Mesendoderm (in vitro differentiated cells): ENCODE results near the gene HOXB5.

Source experiments
- DNase-seq: peaks from one replicate; pipeline ENCODE4 v3.0.0; 2013
- H2AK5ac ChIP-seq: 2 replicates; pipeline ENCODE4 v1.6.1; 2013; ENCODE audit warnings: low read length, inconsistent platforms
- H2BK120ac ChIP-seq: 2 replicates; pipeline ENCODE4 v1.6.1; 2013; ENCODE audit warnings: low read depth, mild to moderate bottlenecking, low read length, moderate library complexity, mixed read lengths
- H2BK15ac ChIP-seq: replicated peaks from 2 replicates; pipeline ENCODE4 v1.6.1; 2013; ENCODE audit warnings: low read depth, mild to moderate bottlenecking, moderate library complexity
- H2BK5ac ChIP-seq: 2 replicates; pipeline ENCODE4 v1.6.1; 2013; ENCODE audit warnings: low read length, inconsistent platforms
- H3K18ac ChIP-seq: 2 replicates; pipeline ENCODE4 v1.6.1; 2013; ENCODE audit warnings: mild to moderate bottlenecking, low read length, mixed read lengths
- H3K23ac ChIP-seq: one replicate; pipeline ENCODE4 v1.6.1; 2013; ENCODE audit warnings: low read length
- H3K27ac ChIP-seq: 2 replicates; pipeline ENCODE4 v1.5.1; 2013; ENCODE audit warnings: low read depth, mild to moderate bottlenecking, inconsistent platforms, low read length, moderate library complexity
- H3K27me3 ChIP-seq: 2 replicates; pipeline ENCODE4 v1.6.1; 2013; ENCODE audit warnings: low read length, control low read depth, mild to moderate bottlenecking, inconsistent platforms; ENCODE audit not compliant: insufficient read depth, poor library complexity
- H3K36me3 ChIP-seq: 2 replicates; pipeline ENCODE4 v1.6.1; 2013; ENCODE audit warnings: low read length, inconsistent platforms; ENCODE audit not compliant: control insufficient read depth, insufficient read depth
- H3K4ac ChIP-seq: one replicate; pipeline ENCODE4 v1.6.1; 2013; ENCODE audit warnings: low read depth, mild to moderate bottlenecking, low read length, moderate library complexity
- H3K4me1 ChIP-seq: 2 replicates; pipeline ENCODE4 v1.6.1; 2013; ENCODE audit warnings: low read depth, low read length, inconsistent platforms; ENCODE audit not compliant: control insufficient read depth
- H3K4me2 ChIP-seq: 2 replicates; pipeline ENCODE4 v1.6.1; 2013; ENCODE audit warnings: low read length
- H3K4me3 ChIP-seq: 2 replicates; pipeline ENCODE4 v1.5.1; 2013; ENCODE audit warnings: mild to moderate bottlenecking, low read length
- H3K56ac ChIP-seq: one replicate; pipeline ENCODE4 v1.6.1; 2013; ENCODE audit warnings: low read length
- H3K79me1 ChIP-seq: 2 replicates; pipeline ENCODE4 v1.6.1; 2013; ENCODE audit warnings: low read length, inconsistent platforms
- H3K79me2 ChIP-seq: 2 replicates; pipeline ENCODE4 v1.6.1; 2013; ENCODE audit warnings: mild to moderate bottlenecking, low read length; ENCODE audit not compliant: control insufficient read depth, insufficient read depth
- H3K9ac ChIP-seq: 2 replicates; pipeline ENCODE4 v1.6.1; 2013; ENCODE audit warnings: low read length, inconsistent platforms
- H4K5ac ChIP-seq: one replicate; pipeline ENCODE4 v1.6.1; 2013; ENCODE audit warnings: low read length
- H4K8ac ChIP-seq: one replicate; pipeline ENCODE4 v1.6.1; 2013; ENCODE audit warnings: low read depth, mild to moderate bottlenecking, control low read depth, low read length, moderate library complexity
- WGBS: extraction: QIAGEN DNeasy Blood & Tissue Kit; methylation state at CpG from one replicate; pipeline ENCODE4 v1.1.7; 2013; ENCODE audit warnings: low lambda C conversion rate, missing lambda C conversion rate; ENCODE audit not compliant: insufficient coverage; ENCODE audit errors: extremely low coverage; 5-methylcytosine and 5-hydroxymethylcytosine counted together

The HOXB5 gene

GRCh38 chr17:48600244-48601098 is 6.9 kb upstream of the HOXB5 start:
- Histone ChIP-seq H4K5ac (no peak overlapping the region), H3K23ac (no peak overlapping the region), H3K79me1 (no peaks in the 10 kb centered on the region), H4K8ac (no peak overlapping the region), H3K9ac (no peak overlapping the region), H3K56ac (no peak overlapping the region), H3K4ac (no peak overlapping the region), H3K79me2 (no peaks in the 10 kb centered on the region), H3K27me3 (peaks cover 88% of the 10 kb centered on the region), H3K18ac (no peak overlapping the region), H3K4me2 (no peak overlapping the region), H3K4me3 (no peak overlapping the region), H3K36me3 (no peaks in the 10 kb centered on the region), H2BK15ac (no peak overlapping the region), H2BK5ac (no peak overlapping the region), H2BK120ac (no peak overlapping the region), H2AK5ac (no peak overlapping the region), H3K4me1 (peaks cover 9% of the 10 kb centered on the region), H3K27ac (no peak overlapping the region)
- no CpG with 5 or more reads among the region's 17 CpGs for WGBS
- peak; percentile 74 for DNase-seq

- WGBS, result no CpG with 5 or more reads among the region's 5 CpGs
- Histone ChIP-seq H3K18ac (no peak overlapping the region), H3K27ac (no peak overlapping the region), H3K27me3 (peaks cover 88% of the 10 kb centered on the region), H3K4ac (no peak overlapping the region), H2BK5ac (no peak overlapping the region), H3K79me1 (no peaks in the 10 kb centered on the region), H3K4me2 (no peak overlapping the region), H3K56ac (no peak overlapping the region), H3K36me3 (no peaks in the 10 kb centered on the region), H2AK5ac (no peak overlapping the region), H4K8ac (no peak overlapping the region), H3K4me1 (peaks cover 10% of the 10 kb centered on the region), H3K23ac (peak overlapping the region; percentile 26), H4K5ac (no peak overlapping the region), H3K4me3 (no peak overlapping the region), H2BK120ac (no peak overlapping the region), H2BK15ac (no peak overlapping the region), H3K79me2 (no peaks in the 10 kb centered on the region), H3K9ac (no peak overlapping the region)
- DNase-seq, result no peak
Observed at GRCh38 chr17:48599354-48599753, 5.8 kb upstream of the HOXB5 start.

DNA sequence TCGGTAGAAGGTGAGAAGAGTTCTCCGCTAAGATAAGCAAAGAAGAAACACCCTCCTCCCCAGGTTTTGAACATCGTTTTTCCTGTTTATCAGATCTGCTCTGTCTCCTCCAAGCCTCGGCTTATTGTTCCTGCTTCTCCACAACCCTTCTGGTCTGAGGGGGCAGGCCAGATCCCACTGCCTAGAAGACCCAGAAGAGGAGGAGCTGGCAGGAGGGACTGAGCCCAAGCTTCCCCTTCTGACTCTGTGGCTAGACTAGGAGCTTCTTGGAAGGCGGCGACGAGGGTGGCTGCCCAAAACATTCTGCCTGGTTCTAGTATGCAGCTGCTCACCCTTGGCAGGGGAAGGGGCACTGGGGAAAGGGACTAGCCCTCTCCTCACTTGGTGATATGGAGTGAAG is 5.2 kb upstream of the HOXB5 start:
- H3K4ac ChIP-seq, result no peak overlapping the region
- H3K79me1 ChIP-seq, result no peaks in the 10 kb centered on the region
- H3K27ac ChIP-seq, result no peak overlapping the region
- no peaks in the 10 kb centered on the region for H3K79me2 ChIP-seq
- H3K23ac ChIP-seq, result no peak overlapping the region
- no peak overlapping the region for H4K8ac ChIP-seq
- H3K4me3 ChIP-seq, result no peak overlapping the region
- H2AK5ac ChIP-seq, result no peak overlapping the region
- H3K9ac ChIP-seq, result no peak overlapping the region
- no peak overlapping the region for H3K4me2 ChIP-seq
- no peak overlapping the region for H3K56ac ChIP-seq
- H4K5ac ChIP-seq, result no peak overlapping the region
- H2BK120ac ChIP-seq, result no peak overlapping the region
- no peak overlapping the region for H3K18ac ChIP-seq
- H2BK5ac ChIP-seq, result no peak overlapping the region
- H3K27me3 ChIP-seq, result peaks cover 85% of the 10 kb centered on the region
- no peak for DNase-seq
- H2BK15ac ChIP-seq, result no peak overlapping the region
- WGBS, result no CpG with 5 or more reads among the region's 7 CpGs
- peaks cover 11% of the 10 kb centered on the region for H3K4me1 ChIP-seq
- no peaks in the 10 kb centered on the region for H3K36me3 ChIP-seq

- Histone ChIP-seq H2AK5ac (no peak overlapping the region), H4K5ac (no peak overlapping the region), H2BK5ac (no peak overlapping the region), H3K9ac (peak overlapping the region; percentile 26), H3K18ac (no peak overlapping the region), H3K36me3 (no peaks in the 10 kb centered on the region), H2BK15ac (no peak overlapping the region), H3K27ac (no peak overlapping the region), H3K4me3 (no peak overlapping the region), H3K56ac (peak overlapping the region; percentile 30), H3K4ac (no peak overlapping the region), H4K8ac (no peak overlapping the region), H3K79me2 (no peaks in the 10 kb centered on the region), H3K4me2 (peak overlapping the region; percentile 37), H3K4me1 (peaks cover 11% of the 10 kb centered on the region), H3K23ac (peak overlapping the region; percentile 29), H3K79me1 (no peaks in the 10 kb centered on the region), H2BK120ac (no peak overlapping the region), H3K27me3 (peaks cover 83% of the 10 kb centered on the region)
- WGBS, result no CpG with 5 or more reads among the region's 68 CpGs
- DNase-seq, result no peak
Observed at GRCh38 chr17:48597778-48598631, 4.4 kb upstream of the HOXB5 start.

GRCh38 chr17:48597528-48597777 is 3.9 kb upstream of the HOXB5 start:
- Histone ChIP-seq H3K79me1 (no peaks in the 10 kb centered on the region), H3K27me3 (peaks cover 85% of the 10 kb centered on the region), H3K4ac (no peak overlapping the region), H3K56ac (peak overlapping the region; percentile 30), H3K4me3 (no peak overlapping the region), H3K4me1 (peaks cover 11% of the 10 kb centered on the region), H3K36me3 (no peaks in the 10 kb centered on the region), H4K5ac (no peak overlapping the region), H2BK120ac (no peak overlapping the region), H2BK5ac (no peak overlapping the region), H3K79me2 (no peaks in the 10 kb centered on the region), H2AK5ac (no peak overlapping the region), H3K23ac (peak overlapping the region; percentile 29), H3K4me2 (peak overlapping the region; percentile 37), H3K9ac (no peak overlapping the region), H4K8ac (no peak overlapping the region), H3K18ac (no peak overlapping the region), H3K27ac (no peak overlapping the region), H2BK15ac (no peak overlapping the region)
- no CpG with 5 or more reads among the region's 16 CpGs for WGBS
- no peak for DNase-seq
